Colonic mucosa (tissue), 4 donors: ENCODE data around the gene OSBP2. TPM values are rescaled to one million over a fixed set of nuclear protein-coding genes. Genes with fewer than 3 reads are reported as not detected.

ENCODE experiments used
- DNase-seq: peaks from one replicate; pipeline ENCODE4 v3.0.0-alpha.2; 2020
- H3K27ac ChIP-seq: fragments of 200-600 bp; one replicate; pipeline ENCODE4 v1.8.0; 2021
- H3K27me3 ChIP-seq: fragments of 200-600 bp; one replicate; pipeline ENCODE4 v1.8.0; 2021
- H3K36me3 ChIP-seq: fragments of 200-600 bp; one replicate; pipeline ENCODE4 v1.8.0; 2021
- H3K4me1 ChIP-seq: fragments of 200-600 bp; one replicate; pipeline ENCODE4 v1.8.0; 2021; ENCODE audit warnings: mild to moderate bottlenecking
- H3K4me3 ChIP-seq: fragments of 200-600 bp; one replicate; pipeline ENCODE4 v1.8.0; 2021
- H3K9ac ChIP-seq, 2 donors: one replicate each; pipeline ENCODE4 v1.7.0; 2013; ENCODE audit warnings: control low read depth in 2 of 2, low read depth in 2 of 2, low read length in 2 of 2
- H3K9me3 ChIP-seq: fragments of 200-600 bp; one replicate; pipeline ENCODE4 v1.8.0; 2021
- intact Hi-C: fragments of 100-400 bp; cut with DNase I; formaldehyde crosslinking; loops from one replicate; pipeline ENCODE4 v1.14.1; 2022
- total RNA-seq, 2 donors: library from RNA; stranded (reverse); fragmentation: NEBNext Ultra II Directional in 1 of 2; extraction: Animal tissue kit (Norgen Biotek cat#: 25700) in 1 of 2; gene quantifications; one replicate each; pipeline ENCODE4 v1.2.1, GENCODE V29; 2021
- TF ChIP-seq, protein P1 (sequence below): fragments of 200-600 bp; IDR thresholded peaks from one replicate; pipeline ENCODE4 v1.8.0; 2022; ENCODE audit warnings: antibody characterized with exemption, mild to moderate bottlenecking
- donor health status: healthy.
- donor health status: DM: no; HTN: no; CAD: no.
- donor health status: DM: no; HTN: no; CAD: no.

OSBP2 gene
- total RNA-seq, 2 donors from 2014 or later: 3.2 to 4.3 TPM

DNA sequence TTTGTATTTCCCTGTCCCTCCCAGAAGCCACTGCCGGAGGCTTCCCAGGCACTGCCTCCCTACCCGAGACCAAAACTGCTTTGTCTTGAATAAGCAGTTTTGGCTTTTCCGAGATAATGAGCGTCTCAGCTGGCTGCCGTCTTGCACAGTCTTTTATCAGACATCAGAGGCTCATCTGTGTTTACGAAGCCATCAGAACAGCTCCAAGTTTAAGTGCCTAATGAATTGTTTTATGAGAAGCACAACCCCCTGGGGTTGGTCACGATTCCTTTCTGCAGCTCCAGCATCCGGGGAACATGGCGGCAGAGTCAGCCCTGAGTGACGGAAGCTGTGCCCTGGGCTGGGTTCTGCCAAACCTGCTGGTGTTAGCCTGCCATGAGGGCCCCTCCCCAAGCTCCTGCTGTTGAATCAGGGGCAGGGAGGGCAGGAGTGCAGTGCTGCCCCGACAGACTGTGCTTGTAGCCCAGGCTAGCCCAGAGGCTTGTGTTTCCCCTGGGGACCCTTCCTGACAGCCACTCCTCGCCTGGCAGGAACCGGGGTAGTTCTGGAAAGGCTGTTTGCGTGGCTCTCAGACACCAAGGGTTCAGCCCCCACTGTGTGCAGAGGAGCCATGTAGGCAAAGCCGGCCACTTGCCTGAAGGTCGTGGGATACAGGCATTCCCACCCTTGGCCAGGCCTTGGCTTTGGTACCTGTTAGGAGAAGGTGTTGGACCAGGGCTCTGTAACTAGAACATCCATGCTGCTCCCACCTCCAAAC lies 177.8 kb downstream of the OSBP2 start:
- Histone ChIP-seq H3K9me3 (no peaks in the 10 kb centered on the region), H3K4me3 (no peak overlapping the region), H3K27me3 (no peaks in the 10 kb centered on the region), H3K9ac (no peak overlapping the region), H3K36me3 (no peaks in the 10 kb centered on the region), H3K27ac (no peak overlapping the region), H3K4me1 (no peaks in the 10 kb centered on the region)
- DNase-seq: no peak
- intact Hi-C loops: no loop called here
- TF ChIP-seq, protein P1, sequence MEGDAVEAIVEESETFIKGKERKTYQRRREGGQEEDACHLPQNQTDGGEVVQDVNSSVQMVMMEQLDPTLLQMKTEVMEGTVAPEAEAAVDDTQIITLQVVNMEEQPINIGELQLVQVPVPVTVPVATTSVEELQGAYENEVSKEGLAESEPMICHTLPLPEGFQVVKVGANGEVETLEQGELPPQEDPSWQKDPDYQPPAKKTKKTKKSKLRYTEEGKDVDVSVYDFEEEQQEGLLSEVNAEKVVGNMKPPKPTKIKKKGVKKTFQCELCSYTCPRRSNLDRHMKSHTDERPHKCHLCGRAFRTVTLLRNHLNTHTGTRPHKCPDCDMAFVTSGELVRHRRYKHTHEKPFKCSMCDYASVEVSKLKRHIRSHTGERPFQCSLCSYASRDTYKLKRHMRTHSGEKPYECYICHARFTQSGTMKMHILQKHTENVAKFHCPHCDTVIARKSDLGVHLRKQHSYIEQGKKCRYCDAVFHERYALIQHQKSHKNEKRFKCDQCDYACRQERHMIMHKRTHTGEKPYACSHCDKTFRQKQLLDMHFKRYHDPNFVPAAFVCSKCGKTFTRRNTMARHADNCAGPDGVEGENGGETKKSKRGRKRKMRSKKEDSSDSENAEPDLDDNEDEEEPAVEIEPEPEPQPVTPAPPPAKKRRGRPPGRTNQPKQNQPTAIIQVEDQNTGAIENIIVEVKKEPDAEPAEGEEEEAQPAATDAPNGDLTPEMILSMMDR: no peak

DNA sequence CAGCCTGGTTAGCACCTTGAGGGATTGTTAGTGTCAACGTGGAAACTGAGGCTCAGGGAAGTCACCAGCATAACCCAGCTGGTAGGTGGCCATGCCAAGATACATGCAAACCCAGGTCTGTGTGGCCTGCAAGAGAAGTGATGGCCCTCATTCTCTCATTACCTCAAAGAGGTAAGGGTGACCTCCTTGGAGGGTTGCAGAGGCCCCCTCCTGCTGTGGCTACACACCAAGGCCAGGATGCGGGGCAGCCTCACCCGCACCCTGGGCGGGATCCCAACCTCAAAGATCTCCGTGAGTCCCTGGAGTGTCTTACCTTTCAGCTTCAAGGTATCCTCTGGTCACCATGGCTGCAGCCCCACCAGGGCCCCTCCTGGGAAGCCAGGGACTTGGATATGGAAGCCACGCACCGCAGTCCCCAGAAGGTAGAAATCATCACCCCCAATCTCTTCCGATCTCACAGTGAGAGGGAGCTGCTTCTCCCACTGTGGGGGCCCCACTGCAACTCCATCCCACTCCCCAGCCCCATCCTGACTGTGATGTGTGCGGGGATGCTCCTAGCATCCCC lies 178.5 kb downstream of the OSBP2 start:
- intact Hi-C loops: no loop called here
- H3K9me3 ChIP-seq: no peaks in the 10 kb centered on the region
- no peak for DNase-seq

DNA sequence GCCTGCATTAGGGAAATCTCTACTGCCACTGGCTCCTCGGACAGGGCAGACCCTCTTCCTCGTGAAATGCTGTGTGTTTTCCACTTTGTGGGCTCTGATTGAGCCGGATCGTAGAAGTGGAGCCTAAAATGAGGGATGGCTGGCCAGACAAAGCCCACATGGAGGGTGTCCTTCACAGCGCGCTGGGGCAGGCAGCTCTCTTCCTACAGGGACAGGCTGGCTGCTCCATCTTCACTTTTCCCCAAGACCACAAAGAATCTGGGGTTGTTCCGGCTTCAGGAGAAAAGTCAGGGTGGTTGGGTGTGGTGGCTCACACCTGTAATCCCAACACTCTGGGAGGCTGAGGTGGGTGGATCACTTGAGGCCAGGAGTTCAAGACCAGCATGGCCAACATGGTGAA lies 179.0 kb downstream of the OSBP2 start:
- intact Hi-C loops: no loop called here
- no peaks in the 10 kb centered on the region for H3K9me3 ChIP-seq
- DNase-seq: no peak

More for the DNA sequence above, 178.5 kb downstream of the OSBP2 start:
- H3K27me3 ChIP-seq: no peaks in the 10 kb centered on the region
- no peaks in the 10 kb centered on the region for H3K36me3 ChIP-seq
- no peak overlapping the region for H3K9ac ChIP-seq
- no peak overlapping the region for H3K4me3 ChIP-seq
- TF ChIP-seq, protein P1: no peak
- no peaks in the 10 kb centered on the region for H3K4me1 ChIP-seq
- no peak overlapping the region for H3K27ac ChIP-seq

DNA sequence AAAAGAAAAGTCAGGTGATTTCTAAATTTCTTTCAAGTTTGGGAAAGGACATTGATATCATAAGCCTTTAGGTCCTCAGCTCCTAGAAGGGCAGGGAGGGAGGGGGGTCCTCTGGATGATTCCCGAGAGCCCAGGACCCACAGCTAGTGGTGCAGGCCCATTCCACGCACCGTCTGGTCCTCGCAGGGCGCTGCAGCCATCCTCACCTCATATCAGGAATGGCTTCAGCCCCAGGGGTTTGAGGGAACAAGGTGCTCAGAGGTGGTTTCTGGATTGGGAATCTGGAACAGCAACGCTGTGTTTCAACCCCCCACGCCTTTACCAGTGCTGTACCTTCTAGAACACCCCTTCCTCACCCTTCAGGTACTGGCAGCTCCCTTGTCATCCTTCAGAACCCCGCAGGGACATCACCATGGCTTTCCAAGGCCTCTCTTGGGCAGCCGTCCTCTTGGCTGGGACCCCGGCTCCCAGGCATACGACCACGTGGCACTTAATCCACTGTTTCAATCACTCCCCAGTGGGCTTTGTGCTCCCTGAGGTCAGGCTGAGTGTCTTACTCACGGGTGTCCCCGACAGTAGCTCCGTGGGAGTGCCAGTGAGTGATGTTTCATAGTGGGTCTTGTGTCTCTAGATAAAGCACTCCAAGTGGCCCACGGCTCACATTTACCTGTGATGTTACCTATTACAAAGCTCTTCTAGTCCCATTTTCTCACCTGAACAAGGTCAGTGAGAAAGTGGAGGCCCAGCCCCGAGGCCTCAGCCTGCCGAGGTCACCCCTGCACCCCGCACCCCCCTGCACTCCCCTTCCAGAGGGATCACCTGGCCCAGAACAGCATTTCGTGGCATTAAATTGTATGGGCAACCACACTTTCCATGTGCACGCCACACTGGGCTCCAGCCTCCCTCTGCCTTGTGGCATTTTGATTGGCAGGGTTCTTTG lies 180.0 kb downstream of the OSBP2 start:
- H3K9me3 ChIP-seq: no peaks in the 10 kb centered on the region
- no peaks in the 10 kb centered on the region for H3K4me1 ChIP-seq
- TF ChIP-seq, protein P1: no peak
- no peak for DNase-seq
- no peak overlapping the region for H3K27ac ChIP-seq
- no peak overlapping the region for H3K9ac ChIP-seq
- no peaks in the 10 kb centered on the region for H3K36me3 ChIP-seq
- no peak overlapping the region for H3K4me3 ChIP-seq
- intact Hi-C loops: no loop called here
- H3K27me3 ChIP-seq: no peaks in the 10 kb centered on the region

More for the DNA sequence above, 179.0 kb downstream of the OSBP2 start:
- Histone ChIP-seq H3K27ac (no peak overlapping the region), H3K36me3 (no peaks in the 10 kb centered on the region), H3K27me3 (no peaks in the 10 kb centered on the region), H3K9ac (no peak overlapping the region), H3K4me1 (no peaks in the 10 kb centered on the region), H3K4me3 (no peak overlapping the region)
- TF ChIP-seq, protein P1: no peak

DNA sequence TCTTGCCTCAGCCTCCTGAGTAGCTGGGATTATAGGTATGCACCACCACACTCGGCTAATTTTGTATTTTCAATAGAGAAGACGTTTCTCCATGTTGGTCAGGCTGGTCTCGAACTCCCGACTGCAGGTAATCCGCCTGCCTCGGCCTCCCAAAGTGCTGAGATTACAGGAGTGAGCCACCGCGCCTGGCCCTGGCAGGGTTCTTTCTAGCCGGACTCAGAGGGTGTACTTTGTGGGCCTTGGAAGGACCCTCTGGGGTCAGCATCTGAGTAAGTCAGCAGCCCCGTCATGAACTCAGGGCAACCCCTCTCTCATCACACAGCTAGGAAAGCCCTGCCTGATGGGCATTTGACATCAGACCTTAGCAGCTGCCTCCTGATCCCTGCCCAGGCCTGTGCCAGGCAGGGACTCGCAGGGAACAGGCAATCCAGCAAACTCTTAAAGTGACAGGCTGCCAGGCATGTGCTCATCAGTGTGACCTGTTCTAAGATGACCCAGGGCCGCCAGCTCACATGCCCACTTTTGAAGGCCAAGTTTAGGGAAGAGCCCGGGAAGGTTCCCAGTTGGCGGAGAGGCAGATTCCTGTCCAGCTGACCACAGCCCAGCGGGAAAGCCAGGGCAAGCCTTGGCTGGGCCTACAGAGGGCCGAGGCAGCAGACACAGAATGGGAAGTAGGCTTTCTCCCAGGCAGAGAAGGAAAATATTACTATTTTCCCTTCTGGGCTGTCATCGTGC lies 181.0 kb downstream of the OSBP2 start:
- Histone ChIP-seq H3K4me1 (no peaks in the 10 kb centered on the region), H3K9me3 (no peaks in the 10 kb centered on the region), H3K36me3 (no peaks in the 10 kb centered on the region), H3K9ac (no peak overlapping the region), H3K27me3 (no peaks in the 10 kb centered on the region), H3K4me3 (no peak overlapping the region), H3K27ac (no peak overlapping the region)
- intact Hi-C loops: no loop called here
- TF ChIP-seq, protein P1: no peak
- DNase-seq: no peak
